Left lobe of liver (tissue), 2 donors: ENCODE measurements around the gene MT1F. TPM values are rescaled to one million over a fixed set of nuclear protein-coding genes. Genes with fewer than 3 reads are reported as not detected.
A peak's percentile ranks its signal among the peaks of the same experiment; 100 is the strongest.

Source experiments
- ATAC-seq: fragments of 200-7000 bp; cut with Tn5 transposase; one replicate; pipeline ENCODE4 v1.9.1; 2020; ENCODE audit warnings: mild to moderate bottlenecking, moderate library complexity
- DNase-seq: peaks from one replicate; pipeline ENCODE4 v3.0.0-alpha.2; 2020; ENCODE audit warnings: low spot score
- total RNA-seq: library from RNA; stranded (reverse); gene quantifications from one replicate; pipeline ENCODE4 v1.2.1, GENCODE V29; 2021
- donor health status: DM: no; HTN: no; CAD: no; lungs with moderate emphysema.
- donor health status: DM: no; HTN: yes; CAD: no.

MT1F gene
- total RNA-seq, 1 donor from 2014 or later = 763 TPM

- DNase-seq (no peak), ATAC-seq (no peak)
Observed at GRCh38 chr16:56641166-56641565, 16.6 kb upstream of the MT1F start.

- DNase-seq (peak; percentile 95), ATAC-seq (peak; percentile 76)
Observed at GRCh38 chr16:56643080-56643778, 14.5 kb upstream of the MT1F start.

DNA sequence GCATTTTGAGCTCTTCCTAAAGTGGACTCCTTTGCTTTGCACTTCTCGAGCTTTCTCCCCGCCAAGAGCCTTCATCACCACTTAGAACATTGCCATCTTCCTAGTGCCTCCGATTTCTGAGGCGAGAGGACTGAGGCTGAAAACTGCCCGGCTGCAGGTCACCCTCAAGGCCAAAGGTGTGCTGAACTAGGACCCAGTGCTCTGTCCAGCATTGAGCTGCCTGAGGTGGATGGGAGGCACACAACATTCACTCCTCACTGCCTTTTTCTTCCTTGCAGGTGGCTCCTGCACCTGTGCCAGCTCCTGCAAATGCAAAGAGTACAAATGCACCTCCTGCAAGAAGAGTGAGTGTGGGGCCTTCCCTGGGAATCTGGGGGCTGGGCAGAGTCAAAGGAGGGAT, 13.9 kb upstream of the MT1F start:
- no peak for DNase-seq
- ATAC-seq = no peak

DNA sequence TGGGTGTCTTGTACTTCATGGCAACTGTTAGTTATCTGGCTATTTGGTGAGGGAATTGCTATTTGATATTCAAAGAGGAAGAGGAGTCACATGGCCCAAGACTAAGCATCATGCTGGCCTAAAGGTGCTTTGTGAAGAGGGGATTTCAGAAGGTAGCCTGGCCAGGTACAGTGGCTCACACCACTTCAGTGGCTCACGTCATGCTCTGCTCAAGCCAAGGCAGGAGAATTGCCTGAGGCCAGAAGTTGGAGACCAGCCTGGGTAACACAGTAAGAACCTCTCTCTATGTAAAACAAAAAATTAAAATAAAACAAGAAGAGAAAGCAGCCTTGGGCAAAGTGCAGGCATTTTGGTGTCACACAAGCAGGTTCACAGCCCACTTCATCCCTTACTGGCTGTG, 12.4 kb upstream of the MT1F start:
- ATAC-seq (no peak), DNase-seq (no peak)

GRCh38 chr16:56645838-56646237, 11.9 kb upstream of the MT1F start:
- ATAC-seq (no peak), DNase-seq (no peak)

DNA sequence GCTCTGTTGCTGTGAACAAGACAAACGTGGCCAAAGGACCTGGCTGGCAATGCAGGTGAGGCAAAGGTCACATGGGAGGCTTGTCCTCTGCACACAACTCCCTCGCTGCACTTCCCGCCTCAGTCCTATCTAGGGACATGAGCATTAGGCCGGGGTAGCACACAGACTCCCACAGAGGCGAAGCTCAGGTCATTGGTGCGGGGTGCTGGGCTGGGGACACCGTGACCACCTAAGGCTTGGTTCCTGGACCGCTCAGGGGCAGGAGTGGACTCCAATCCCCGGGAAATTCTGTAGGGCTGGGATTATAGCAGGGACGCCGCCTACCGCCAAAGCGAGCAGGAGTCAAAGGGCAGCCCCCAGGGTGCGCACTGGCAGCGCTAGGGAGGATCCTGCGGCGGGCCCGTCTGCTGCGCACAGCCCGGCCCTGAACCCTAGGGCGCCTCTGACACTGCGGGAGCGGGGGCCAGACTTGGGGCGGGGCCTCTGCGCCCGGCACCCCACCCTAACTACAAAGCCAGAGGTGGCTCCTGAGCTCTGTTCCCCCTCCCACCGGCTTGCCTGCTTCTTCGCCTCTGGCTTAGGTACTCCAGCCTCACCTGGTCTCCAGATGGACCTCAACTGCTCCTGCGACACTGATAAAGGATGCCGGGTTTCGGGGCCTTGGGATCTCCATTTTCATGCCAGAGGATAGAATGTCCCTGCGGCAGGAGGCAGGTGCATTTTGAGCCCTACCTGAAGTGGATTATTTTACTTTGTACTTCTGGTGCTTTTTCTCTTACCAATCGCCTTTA, 9.9 kb upstream of the MT1F start:
- DNase-seq (peak; percentile 91), ATAC-seq (peak; percentile 76)

GRCh38 chr16:56649271-56649670, 8.5 kb upstream of the MT1F start:
- ATAC-seq (no peak), DNase-seq (no peak)

GRCh38 chr16:56649820-56650219, 7.9 kb upstream of the MT1F start:
- DNase-seq (no peak), ATAC-seq (no peak)

DNA sequence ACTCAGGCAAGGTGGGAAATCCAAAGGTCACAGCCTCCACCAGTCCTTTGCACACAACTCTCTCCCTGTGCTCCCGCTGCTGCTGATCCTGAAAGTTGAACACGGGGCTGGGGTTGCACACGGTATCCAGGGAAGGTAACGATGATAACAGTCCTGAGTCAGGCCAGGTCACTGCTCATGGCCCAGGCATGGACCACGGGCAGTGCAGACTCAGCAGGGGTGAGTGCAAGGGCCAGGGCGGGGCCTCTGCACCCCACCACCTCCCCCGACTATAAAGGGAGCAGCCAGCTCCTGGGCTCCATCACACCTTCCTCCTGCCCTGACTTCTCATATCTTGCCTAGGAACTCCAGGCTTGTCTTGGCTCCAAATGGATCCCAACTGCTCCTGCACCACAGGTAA, 6.2 kb upstream of the MT1F start, which contains the start of gene MT1B:
Gene MT1B, plus strand, starts transcription at position 301 of the 400 bp plus-strand sequence. Its CDS starts 68 bp downstream, at position 369.
- DNase-seq = no peak
- ATAC-seq = no peak

- DNase-seq (no peak), ATAC-seq (no peak)
Observed at GRCh38 chr16:56652600-56652999, 5.2 kb upstream of the MT1F start.

DNA sequence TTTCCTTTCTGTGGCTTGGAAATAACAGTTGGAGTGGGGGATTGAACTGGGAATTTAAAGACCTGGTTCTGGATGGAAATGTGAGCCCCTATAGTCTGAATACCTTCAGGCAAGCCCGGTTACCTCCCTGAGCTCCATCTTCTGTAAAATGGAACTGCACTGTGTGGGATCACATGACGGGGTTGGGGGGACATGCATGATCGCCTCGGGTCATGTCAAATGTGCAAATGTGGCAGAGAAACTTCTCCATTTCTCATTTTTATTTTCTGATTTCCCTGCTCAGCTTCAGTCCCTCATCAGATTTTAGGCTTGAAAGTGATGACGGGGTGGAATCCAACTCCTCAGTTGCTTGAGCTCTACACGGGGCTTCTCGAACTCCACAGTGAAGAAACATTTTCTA, 4.5 kb upstream of the MT1F start:
- DNase-seq (no peak), ATAC-seq (no peak)

DNA sequence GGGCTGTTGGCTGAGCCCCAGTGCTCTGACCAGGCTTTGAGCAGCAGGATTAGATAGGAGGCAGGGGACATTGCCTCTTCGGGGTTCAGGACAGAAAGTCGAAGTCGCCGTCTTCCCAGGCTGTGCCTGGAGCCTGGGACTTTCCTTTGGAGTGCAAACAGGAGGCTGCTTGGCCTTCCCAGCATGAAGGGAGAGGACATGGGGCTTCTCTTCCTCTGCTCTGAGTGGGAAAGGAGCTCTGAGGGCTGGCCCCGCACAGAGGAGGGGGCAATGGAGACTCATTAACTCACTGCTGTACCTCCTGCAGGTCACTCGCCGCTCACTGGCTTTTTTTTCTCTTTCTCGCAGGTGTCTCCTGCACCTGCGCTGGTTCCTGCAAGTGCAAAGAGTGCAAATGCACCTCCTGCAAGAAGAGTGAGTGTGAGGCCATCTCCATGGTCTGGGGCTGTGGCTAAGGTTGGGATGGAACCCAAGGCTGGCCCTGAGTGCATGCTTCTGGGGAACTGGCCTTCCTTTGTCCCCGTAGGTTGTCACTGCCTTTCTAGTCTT, 642 bp downstream of the MT1F start:
- DNase-seq (no peak), ATAC-seq (peak; percentile 1)

DNA sequence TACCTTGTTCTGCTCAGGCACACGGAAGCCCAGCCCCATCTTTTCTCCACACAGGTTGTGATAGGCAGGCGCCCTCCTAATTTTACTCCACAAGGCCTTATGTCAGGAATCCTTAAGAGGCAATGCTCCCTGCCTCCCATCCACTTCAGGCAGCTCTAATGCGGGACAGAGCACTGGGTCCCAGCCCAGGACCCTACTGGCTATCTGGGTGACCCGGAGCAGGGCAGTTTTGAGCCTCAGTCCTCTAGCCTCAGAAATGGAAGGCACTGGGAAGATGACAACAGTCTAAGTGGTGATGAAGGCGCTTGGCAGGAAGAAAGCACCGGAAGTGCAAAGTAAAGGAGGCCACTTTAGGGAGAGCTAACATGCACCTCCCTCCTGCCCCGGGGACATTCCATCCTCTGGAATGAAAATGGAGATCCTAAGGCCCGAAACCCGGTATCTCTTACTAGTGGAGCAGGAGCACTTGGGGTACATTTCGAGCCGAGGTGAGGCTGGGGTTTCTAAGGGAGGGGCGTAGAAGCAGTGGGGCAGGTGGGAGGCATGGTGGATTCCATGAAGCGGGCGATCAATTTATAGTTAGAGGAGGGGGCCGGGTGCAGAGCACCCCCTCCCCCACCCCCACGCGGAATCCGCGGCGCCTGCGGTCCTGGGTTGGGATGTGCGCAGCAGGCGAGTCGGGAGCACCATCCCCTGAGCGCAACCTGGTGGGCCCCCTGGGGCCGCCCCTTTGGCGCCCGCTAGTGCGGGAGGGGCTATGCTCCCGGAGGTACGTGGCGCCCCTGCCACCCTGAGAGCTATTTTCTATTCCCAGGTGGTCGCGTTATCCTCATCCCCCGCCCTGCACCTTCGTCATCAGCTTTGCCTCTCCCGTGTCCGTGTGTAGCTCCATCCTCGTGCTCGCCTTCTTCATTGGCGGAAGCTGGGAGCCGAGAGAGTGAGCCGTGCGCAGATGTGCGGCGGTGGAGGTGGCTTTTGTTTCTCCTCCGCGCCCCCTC, 4.9 kb downstream of the MT1F start:
- DNase-seq (no peak), ATAC-seq (no peak)

GRCh38 chr16:56664506-56664905, 6.7 kb downstream of the MT1F start:
- DNase-seq (peak; percentile 71), ATAC-seq (peak; percentile 2)

DNA sequence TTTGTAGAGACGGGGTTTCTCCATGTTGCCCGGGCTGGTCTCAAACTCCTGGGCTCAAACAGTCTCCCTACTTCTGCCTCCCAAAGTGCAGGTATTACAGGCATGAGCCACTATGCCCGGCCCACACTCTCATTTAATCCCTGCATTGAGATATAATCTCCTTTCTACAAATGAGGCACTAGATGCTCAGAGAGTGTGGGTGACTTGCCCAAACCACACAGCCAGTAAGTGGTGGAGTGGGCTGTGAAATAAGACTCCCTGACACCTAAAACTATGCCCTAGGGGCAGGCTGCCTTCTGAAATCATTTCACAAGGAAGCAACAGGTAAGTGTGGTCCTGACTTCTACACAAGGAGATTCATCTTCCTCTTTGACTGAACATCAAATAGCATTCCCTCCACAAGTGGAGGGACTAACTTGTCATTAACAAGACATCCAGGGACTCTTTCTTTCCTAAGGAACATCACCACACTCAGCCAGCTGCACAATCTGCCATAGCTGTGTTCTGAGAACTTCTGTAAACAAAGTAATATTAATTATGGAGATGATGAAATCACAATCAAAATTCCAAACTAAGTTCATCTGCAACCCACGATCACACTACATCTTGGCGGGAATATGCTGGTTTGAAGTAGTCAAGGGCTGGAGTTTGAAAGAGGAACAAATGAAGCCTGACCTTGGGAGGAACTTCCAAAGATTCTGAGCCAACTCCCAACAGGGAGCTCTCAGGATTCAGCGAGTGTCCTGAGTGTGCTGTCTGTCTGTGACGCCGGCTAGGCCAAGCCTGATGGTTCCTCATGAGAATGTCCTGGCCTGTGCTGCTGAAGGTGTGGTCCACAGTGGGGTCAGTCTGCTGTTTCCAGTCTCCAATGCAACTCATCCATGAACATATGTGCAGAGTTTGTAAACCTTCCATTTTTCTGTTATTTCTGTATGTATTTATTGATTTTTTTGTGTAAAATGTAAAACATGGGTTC, 7.8 kb downstream of the MT1F start:
- ATAC-seq = peak; percentile 21
- DNase-seq = peak; percentile 75

DNA sequence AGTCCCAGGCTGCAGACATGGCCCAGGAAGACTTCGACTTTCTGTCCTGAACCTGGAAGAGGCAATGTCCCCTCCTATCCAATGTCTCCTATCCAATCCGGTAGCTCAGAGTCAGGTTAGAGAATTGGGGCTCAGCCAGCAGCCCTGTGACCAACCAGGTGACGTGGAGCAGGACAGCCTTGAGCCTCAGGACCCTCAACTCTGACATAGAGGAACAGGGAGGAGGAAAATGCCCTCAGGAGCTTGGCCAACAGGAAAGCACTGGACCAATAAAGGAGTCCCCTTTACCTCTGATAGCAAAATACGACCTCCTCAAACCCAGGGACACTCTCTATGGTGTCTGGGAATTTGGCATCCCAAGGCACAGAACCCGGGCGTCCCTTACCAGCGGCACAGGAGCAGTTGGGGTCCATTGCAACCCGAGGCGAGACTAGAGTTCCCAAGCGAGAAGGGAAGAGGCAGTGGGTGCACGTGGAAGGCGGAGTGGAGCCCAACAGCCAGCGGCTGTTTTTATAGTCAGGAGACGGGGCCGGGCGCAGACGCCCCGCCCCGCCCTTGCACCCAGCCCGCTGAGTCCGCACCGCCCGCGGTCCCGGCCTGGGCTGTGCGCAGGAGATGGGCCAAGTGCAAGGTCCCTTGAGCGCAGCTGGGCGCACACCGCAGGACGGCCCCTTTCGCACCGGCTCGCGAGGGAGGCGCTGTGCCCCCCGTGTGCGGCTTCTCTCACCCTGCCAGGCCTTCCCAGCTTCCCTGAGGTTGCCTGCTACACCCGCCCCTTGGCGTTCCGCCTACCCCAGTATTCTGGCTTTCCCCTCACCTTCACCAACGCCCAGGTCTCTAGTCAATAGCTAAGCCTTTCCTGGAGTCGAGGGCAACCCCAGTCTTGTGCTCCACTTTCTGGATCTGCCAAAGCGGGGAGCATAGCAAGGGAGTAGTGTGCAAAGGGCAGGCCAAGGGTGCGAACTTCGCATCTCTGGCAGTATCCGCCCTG, 10.1 kb downstream of the MT1F start, which contains the start of gene MT1G:
Gene MT1G, minus strand, starts transcription at position 485 of the 991 bp plus-strand sequence. Its CDS starts 72 bp downstream, at position 413.
- ATAC-seq = peak; percentile 63
- peak; percentile 98 for DNase-seq

DNA sequence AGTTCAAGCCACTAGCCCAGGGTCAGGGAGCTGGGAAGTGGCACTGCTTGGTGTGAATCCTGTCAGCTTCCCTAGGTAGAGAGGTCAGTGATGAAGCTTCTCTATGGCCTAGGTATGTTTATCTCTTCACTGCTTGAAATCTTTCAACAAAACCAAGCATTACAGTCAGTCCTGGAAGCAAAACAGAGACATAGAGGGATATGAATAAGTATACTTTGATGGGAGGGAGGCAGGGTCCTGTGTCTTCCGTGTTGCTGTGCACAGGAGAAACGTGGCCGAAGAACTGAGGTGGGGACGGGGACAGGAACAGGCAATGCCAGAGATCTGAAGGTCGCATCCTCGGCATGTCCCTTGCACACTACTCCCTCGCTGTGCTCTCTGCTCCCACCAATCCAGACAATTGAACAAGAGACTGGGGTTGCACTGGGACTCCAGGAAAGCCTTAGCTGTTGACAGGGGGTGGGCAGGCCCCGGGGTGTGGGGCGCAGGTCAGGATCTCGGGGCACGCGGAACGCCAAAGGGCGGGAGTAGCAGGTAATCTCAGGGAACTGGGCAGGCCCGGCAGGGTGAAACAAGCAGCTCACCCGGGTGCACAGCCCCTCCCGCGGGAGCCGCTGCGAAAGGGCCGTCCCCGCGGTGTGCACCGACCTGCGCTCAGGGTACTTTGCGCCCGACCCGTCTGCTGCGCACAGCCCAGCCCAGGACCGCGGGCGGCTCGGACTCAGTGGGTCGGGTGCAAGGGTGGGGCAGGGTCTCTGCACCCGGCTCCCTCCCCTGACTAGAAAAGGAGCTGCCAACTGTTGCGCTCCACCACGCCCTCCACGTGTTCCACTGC, 11.5 kb downstream of the MT1F start, which contains the start of gene MT1H:
Gene MT1H, plus strand, starts transcription at position 810 of the 835 bp plus-strand sequence. CDS start 71 bp downstream, outside the sequence.
- ATAC-seq = peak; percentile 58
- peak; percentile 97 for DNase-seq
